GM18526 (cell line): ENCODE data around the gene NUTM1.

Source experiments
- POLR2A ChIP-seq: IDR thresholded peaks from 3 replicates; pipeline ENCODE4 v1.6.1; 2011; ENCODE audit not compliant: insufficient read length; ENCODE audit errors: extremely low read depth

Gene NUTM1, protein sequence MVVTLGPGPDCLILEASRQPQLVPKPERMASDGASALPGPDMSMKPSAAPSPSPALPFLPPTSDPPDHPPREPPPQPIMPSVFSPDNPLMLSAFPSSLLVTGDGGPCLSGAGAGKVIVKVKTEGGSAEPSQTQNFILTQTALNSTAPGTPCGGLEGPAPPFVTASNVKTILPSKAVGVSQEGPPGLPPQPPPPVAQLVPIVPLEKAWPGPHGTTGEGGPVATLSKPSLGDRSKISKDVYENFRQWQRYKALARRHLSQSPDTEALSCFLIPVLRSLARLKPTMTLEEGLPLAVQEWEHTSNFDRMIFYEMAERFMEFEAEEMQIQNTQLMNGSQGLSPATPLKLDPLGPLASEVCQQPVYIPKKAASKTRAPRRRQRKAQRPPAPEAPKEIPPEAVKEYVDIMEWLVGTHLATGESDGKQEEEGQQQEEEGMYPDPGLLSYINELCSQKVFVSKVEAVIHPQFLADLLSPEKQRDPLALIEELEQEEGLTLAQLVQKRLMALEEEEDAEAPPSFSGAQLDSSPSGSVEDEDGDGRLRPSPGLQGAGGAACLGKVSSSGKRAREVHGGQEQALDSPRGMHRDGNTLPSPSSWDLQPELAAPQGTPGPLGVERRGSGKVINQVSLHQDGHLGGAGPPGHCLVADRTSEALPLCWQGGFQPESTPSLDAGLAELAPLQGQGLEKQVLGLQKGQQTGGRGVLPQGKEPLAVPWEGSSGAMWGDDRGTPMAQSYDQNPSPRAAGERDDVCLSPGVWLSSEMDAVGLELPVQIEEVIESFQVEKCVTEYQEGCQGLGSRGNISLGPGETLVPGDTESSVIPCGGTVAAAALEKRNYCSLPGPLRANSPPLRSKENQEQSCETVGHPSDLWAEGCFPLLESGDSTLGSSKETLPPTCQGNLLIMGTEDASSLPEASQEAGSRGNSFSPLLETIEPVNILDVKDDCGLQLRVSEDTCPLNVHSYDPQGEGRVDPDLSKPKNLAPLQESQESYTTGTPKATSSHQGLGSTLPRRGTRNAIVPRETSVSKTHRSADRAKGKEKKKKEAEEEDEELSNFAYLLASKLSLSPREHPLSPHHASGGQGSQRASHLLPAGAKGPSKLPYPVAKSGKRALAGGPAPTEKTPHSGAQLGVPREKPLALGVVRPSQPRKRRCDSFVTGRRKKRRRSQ

DNA sequence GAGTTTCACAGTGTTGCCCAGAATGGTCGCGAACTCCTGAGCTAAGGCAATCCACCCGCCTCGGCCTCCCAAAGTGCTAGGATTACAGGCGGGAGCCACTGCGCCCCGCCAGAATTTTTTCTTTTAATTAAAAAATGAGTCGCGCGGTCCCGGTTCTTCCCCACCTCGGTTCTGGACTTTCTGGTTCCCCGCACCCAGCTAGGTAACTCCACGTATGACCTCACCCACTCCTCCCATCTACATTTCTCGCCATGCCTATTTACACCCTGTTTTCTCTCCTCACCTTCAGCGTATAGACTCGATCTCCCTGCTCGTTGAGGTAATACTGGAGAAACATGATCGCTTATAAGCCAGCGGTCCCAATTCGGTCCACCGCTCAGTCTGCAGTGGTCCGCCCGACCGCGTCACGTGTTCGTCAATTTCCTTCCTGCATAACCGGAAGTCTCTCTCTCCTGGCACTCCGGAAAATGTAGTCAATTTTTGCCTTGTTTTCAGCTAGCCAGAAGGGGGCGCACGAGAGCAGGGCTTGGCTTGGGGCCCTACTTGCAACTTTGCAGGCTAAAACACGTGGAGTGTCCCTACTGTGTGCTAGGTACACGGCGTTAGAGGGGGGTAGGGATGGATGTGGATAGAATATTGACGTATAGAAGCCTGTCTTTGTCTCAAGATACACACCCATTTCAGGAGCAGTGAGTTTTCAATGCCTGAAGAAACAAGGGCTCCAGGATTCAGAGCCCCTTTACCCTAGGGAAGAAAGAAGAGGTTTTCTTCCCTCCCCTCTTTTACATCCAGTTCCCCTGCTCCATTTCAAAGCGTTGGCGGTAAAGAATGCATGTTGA is at the start of gene NUTM1, which contains the start of gene NOP10:
Gene NUTM1, plus strand, starts transcription at position 579 of the 839 bp plus-strand sequence. CDS start 382 bp downstream, outside the sequence.
Gene NOP10, minus strand, starts transcription at position 400 of the 839 bp plus-strand sequence. Its CDS starts 63 bp downstream, at position 337.
- TF ChIP-seq POLR2A = peak; percentile 88

DNA sequence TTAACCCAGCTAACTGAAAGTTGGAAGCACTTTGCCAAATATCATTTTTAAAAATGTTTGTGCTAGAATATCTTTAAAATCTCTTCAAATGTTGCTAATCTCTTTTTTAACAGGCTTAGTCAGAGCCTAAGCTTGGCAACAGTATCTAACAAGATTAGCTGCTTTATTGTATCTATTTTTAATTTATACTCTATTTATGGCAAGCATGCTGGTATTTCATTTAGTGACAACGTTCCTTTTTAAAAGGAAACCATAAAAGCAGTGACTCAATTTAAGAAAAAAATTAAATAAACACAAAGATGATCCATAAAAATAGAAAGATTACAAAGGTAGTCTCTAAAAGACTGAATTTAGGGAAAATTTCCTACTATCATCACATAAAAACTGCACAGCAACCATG is 46.1 kb upstream of the NUTM1 start:
- no peak for TF ChIP-seq POLR2A

DNA sequence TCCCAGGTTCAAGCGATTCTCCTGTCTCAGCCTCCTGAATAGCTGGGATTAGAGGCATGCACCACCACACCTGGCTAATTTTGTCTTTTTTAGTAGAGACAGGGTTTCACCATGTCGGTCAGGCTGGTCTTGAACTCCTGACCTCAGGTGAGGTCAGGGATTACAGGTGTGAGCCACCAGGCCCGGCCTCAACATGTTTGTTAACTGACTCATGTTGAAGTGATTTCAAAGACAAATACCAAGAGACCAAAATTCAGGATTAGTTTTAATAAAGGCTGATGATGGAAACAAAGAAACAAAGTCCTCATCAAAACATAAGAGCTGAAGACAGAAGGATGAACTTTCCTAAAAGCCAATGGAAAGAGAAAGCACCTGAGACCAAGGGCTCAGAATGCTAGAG is 42.1 kb upstream of the NUTM1 start:
- no peak for TF ChIP-seq POLR2A

- TF ChIP-seq POLR2A = no peak
Observed at GRCh38 chr15:34304613-34305012, 38.5 kb upstream of the NUTM1 start.

GRCh38 chr15:34311563-34311962 is 31.6 kb upstream of the NUTM1 start:
- no peak for TF ChIP-seq POLR2A

DNA sequence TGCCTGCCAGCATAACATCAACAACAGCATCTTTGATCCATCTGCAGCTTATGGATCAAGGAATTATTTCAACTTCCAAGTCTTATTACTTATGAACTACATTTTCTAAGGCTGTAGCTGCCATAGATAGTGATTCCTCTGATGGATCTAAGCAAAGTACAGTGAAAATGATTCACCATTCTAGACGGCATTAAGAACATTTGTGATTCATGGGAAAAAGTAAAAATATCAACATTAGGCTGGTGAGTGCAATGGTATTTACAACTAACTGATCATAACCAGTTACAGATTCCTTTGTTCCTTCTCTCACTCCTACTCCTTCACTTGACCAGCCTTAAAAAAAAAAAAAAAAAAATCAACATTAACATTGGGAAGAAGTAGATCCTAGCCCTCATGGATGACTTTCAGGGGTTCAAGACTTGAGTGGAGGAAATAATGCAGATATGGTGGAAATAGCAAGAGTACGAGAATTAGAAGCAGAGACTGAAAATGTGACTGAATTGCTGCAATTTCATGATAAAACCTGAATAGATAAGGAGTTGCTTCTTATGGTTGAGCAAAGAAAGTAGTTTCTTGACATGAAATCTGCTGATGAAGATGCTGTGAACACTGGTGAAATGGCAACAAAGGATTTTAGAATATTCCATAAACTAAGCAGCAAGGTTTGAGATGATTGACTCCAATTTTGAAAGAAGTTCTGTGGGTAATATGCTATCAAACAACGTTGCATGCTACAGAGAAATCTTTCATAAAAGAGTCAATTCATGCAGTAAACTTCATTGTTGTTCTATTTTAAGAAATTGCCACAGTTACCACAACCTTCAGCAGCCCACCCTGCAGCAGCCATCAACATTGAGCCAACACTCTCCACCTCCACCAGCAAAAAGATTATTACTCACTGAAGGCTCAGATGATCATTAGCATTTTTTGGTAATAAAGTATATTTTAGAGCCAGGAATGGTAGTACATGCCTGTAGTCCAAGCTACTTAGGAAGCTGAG is 28.3 kb upstream of the NUTM1 start:
- no peak for TF ChIP-seq POLR2A

- no peak for TF ChIP-seq POLR2A
Observed at GRCh38 chr15:34318277-34319079, 24.6 kb upstream of the NUTM1 start.

DNA sequence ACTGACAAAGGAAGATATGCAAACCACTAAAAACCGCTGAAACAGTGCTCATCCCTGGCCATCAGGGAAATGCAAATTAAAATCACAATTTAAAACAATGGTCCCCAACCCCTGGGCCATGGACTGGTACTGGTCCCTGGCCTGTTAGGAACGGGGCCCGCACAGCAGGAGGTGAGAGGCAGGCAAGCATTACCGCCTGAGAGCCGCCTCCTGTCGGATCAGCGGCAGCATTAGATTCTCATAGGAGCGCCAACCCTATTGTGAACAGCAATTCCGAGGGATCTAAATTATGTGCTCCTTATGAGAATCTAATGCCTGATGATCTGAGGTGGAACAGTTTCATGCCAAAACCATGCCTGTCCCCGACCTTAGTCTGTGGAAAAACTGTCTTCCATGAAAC is 19.9 kb upstream of the NUTM1 start:
- TF ChIP-seq POLR2A = no peak

GRCh38 chr15:34324933-34325332 is 18.2 kb upstream of the NUTM1 start:
- TF ChIP-seq POLR2A = no peak

- TF ChIP-seq POLR2A = no peak
Observed at GRCh38 chr15:34325368-34325767, 17.7 kb upstream of the NUTM1 start.

DNA sequence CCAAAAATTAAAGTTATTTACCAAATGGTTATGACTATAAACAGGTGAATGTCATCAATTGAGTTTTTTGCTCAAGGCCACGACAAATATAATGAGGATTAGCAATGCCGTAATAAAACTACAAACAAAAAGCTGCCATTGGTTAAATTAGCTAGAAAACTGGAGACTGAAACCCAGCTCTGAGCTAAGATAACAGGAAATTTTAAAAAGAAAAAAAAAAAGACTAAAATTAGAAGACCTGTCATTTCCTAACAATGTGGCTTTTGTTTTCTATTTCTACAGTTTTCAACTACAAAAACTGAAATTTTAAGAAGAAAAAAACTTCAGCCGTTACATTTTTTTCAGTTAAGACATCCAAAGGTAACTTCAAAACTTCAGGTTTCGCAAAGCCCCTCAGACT is 15.2 kb upstream of the NUTM1 start:
- TF ChIP-seq POLR2A = no peak

- TF ChIP-seq POLR2A = no peak
Observed at GRCh38 chr15:34329006-34329405, 14.1 kb upstream of the NUTM1 start.
